H1 (cell line): Measurements from ENCODE around the gene TLR1.

ENCODE experiments used
- BACH1 ChIP-seq: IDR thresholded peaks from 2 replicates; pipeline ENCODE4 v1.6.1; 2012; ENCODE audit warnings: low read length, improper control_type of control experiment
- JUND ChIP-seq: IDR thresholded peaks from 2 replicates; pipeline ENCODE4 v1.6.1; 2011; ENCODE audit warnings: mild to moderate bottlenecking, improper control_type of control experiment, low read length
- RNF2 ChIP-seq: fragments of 200-900, 300-1000 bp; sonication (generic); IDR thresholded peaks from 2 replicates; pipeline ENCODE4 v1.7.1; 2016; ENCODE audit warnings: borderline replicate concordance, low read depth, mild to moderate bottlenecking, antibody characterized with exemption, low read length; ENCODE audit not compliant: poor library complexity, severe bottlenecking; ENCODE audit errors: missing control alignments
- TF ChIP-seq, protein P1 (sequence below), 3 experiments: IDR thresholded peaks; 1 replicate in 2 of 3; 2 replicates in 1 of 3; pipeline versions ENCODE4 v1.5.1 to v1.6.1; 2011; ENCODE audit warnings: low read length in 3 of 3, mild to moderate bottlenecking in 3 of 3, inconsistent platforms in 2 of 3, low read depth in 1 of 3, moderate library complexity in 1 of 3; ENCODE audit not compliant: insufficient read depth in 1 of 3; ENCODE audit errors: control extremely low read depth in 1 of 3

DNA sequence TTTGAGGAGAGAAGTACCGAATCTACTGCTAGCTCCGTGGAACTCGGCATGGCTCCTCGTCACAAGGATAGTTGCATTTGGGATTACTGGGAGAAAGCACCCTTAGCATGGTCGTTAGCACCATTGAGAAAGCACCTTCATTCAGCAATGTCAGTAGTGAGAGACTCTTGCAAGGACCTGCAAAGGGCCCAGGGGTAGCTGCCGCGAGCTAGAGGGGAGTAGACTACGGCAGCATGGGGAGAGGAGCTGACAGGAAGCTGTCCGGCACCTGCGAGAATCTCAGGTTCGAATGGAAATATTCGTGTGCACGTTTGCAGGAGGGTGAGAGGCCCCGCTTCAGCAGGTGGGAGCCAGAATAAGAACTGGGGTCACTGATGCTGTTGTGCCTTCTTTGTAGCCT lies 42.0 kb downstream of the TLR1 start:
- TF ChIP-seq RNF2 (no peak), BACH1 (no peak), JUND (no peak)
- TF ChIP-seq, protein P1, sequence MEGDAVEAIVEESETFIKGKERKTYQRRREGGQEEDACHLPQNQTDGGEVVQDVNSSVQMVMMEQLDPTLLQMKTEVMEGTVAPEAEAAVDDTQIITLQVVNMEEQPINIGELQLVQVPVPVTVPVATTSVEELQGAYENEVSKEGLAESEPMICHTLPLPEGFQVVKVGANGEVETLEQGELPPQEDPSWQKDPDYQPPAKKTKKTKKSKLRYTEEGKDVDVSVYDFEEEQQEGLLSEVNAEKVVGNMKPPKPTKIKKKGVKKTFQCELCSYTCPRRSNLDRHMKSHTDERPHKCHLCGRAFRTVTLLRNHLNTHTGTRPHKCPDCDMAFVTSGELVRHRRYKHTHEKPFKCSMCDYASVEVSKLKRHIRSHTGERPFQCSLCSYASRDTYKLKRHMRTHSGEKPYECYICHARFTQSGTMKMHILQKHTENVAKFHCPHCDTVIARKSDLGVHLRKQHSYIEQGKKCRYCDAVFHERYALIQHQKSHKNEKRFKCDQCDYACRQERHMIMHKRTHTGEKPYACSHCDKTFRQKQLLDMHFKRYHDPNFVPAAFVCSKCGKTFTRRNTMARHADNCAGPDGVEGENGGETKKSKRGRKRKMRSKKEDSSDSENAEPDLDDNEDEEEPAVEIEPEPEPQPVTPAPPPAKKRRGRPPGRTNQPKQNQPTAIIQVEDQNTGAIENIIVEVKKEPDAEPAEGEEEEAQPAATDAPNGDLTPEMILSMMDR (IDR thresholded peaks at IDR 0.05; ENCODE audit: control extremely low read depth in 1 of 3, insufficient read depth in 1 of 3, low read depth in 1 of 3, low read length in 3 of 3) = no peak
